Head of caudate nucleus (tissue), 42 donors: ENCODE results near the gene TAAR9.
A peak's percentile ranks its signal among the peaks of the same experiment; 100 is the strongest.

Experiments
- DNase-seq, 42 donors: peaks; one replicate each; pipeline versions ENCODE4 v3.0.0 to v3.0.0-alpha.2; 2020 to 2021; ENCODE audit warnings: mixed read lengths in 7 of 42
- intact Hi-C: fragments of 100-400 bp; cut with DNase I; formaldehyde crosslinking; loops from one replicate; pipeline ENCODE4 v1.15.0; 2022

TAAR9 gene

GRCh38 chr6:132537977-132538376 lies at the start of gene TAAR9:
Gene TAAR9, plus strand, starts transcription at chr6:132538277. Its CDS starts 13 bp downstream, at chr6:132538290.
- intact Hi-C loops, result no loop called here
- DNase-seq, result no peak

GRCh38 chr6:132489376-132489775 lies 48.7 kb upstream of the TAAR9 start:
- DNase-seq, result no peak
- intact Hi-C loops, result loop anchor here (10.0 kb wide), 1 partner anchor 215 kb away; no protein-coding TSS in a partner anchor

DNA sequence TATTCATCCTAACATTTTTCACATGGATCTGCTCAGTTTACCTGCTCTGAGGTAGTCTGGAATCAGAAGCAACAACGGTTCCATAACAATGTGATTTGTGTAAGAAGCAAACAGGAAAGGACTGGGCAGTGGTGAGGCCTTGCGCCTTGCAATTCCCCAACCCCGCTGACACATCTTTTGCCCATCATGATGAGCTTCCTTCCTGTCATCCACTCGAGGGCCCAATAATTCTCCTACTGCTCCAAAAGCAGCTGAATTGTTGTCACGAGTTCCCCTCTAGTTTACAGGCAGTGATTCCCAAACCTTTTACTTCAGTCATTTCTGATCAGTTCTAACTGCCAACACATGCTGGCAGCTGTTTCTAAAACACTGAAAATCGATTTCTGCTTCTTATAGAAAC lies 48.1 kb upstream of the TAAR9 start:
- DNase-seq, result peak in 7 of 42 donors; percentile 18 to 57 (median 30)
- intact Hi-C loops, result no loop called here

DNA sequence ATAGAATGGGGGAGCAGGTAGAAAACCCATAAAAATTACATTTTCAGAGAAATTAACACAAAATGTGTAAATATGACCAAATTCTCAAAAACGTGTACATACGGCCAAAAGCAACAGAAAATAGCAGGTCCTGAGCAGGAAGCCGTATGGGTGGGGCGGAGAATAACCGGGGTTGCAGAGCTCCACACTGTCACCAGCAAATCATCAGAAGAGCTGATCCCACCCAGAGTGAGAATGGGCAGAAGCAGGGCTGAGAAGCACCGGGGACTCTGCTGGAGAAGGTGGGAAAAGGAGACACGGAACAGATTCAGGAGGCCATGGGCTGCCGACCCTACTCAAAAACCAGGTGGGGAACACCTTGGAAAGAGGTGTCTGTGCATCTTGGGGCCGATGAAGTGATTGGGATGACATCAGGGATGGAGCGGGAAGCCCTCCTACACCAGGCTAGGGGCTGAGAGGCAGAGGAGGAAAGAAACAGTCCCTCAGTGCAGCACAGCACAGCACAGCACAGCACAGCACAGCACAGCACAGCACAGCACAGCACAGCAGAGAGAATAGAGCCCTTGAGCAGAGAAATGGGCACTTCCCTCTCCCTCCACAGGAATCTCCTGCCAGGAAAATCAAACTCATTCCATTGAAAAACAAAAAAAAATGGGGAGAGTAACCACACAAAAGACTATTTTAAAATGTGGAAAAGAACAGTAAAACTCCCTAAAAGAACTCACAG lies 47.4 kb upstream of the TAAR9 start:
- intact Hi-C loops, result no loop called here
- peak in 2 of 42 donors; percentile 27 to 37 for DNase-seq

DNA sequence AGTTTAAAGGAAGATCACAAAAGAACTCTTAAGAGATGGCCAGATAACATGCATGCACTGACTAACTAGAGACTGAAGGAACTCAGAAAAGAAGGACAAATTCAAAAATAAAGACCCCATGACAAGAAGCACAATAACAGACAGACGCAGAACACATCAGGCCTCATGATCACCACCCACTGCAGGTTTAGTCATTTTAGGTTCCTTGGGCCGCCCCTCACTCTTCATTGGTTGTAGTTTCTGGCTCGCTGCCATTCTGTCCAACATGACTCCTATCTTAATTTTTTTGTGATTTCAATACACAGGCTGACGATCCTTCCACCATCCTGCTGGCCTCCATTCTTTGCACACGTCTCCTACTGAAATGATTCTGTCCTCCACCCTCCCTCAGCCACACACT lies 46.8 kb upstream of the TAAR9 start:
- peak in 24 of 42 donors; percentile 13 to 75 (median 40) for DNase-seq
- intact Hi-C loops, result no loop called here

DNA sequence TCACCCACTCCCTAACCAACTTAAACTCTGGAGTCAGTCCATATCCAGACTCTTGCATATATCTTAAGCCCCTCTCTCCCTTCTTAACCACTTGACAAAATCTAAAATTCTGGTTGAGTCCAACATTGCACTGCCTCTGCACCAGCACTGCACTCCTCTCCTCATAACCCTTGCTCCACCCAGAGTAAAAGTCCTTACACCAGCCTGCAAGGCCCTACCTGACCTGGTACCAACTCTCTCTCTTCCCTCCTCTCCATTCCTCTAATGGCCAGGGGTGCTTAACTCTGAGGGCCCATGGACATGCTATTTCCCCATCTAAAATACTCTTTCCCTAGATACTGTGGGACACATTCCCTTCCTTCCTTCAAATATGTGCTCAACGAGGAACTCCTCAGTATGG lies 46.2 kb upstream of the TAAR9 start:
- intact Hi-C loops, result no loop called here
- no peak for DNase-seq

GRCh38 chr6:132494954-132495353 lies 43.1 kb upstream of the TAAR9 start:
- intact Hi-C loops, result no loop called here
- no peak for DNase-seq

DNA sequence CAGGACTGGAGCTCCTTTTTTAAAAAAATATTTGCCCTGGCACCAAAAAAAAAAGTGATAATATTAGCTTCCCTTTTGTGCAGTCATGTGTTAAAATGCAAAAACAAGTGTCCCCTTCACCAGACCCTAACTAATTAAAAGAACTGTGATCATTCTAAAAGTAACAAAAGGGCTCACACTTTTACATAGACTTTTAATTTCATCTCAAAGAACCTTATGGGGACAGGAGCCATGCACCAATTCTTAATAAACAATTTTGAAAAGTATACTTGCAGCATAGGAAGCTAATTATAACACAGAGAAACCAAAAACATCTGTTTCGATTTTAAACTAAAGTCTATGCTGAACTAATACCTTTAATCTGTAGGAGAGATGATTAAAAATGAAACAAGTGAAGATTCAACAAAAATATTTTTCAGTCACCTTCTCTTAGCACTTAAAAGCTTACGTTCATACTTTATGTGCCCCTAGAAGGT lies 42.4 kb upstream of the TAAR9 start:
- intact Hi-C loops, result no loop called here

DNA sequence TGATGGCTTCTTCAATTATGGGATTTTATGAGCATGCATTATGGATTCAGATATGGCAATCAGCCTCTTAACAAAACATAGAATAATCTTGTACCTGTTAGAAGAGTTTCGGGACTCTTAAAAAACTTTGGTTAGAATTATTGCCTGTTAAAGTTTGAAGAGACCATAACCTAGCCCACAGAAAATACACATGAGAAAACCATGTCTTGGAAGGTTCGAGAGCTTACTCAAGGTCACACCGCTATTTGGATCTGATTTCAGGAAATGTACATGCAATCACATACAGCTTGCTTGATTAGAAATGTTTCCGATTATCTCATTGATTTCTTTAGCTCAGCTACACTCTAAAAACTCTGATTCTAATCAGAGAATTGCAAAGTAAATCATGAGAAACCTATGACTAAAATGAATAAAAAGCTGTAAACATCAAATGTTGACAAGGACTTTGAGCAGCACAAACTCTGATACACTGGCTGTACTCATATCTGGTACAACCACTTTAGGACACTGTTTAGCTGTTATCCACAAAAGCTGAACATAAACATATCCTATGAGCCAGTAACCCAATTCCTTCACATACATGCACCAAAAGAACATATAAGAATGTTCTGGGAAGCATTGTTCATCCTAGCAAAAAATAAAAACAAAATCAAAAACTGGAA lies 41.4 kb upstream of the TAAR9 start:
- no peak for DNase-seq
- intact Hi-C loops, result no loop called here

More for the DNA sequence above, 42.4 kb upstream of the TAAR9 start:
- no peak for DNase-seq

- intact Hi-C loops, result no loop called here
- no peak for DNase-seq
Observed at GRCh38 chr6:132498638-132499037, 39.4 kb upstream of the TAAR9 start.

- DNase-seq, result no peak
- intact Hi-C loops, result no loop called here
Observed at GRCh38 chr6:132499757-132500156, 38.3 kb upstream of the TAAR9 start.

GRCh38 chr6:132504757-132505156 lies 33.3 kb upstream of the TAAR9 start:
- intact Hi-C loops, result no loop called here
- DNase-seq, result peak in 1 of 42 donors; percentile 12

DNA sequence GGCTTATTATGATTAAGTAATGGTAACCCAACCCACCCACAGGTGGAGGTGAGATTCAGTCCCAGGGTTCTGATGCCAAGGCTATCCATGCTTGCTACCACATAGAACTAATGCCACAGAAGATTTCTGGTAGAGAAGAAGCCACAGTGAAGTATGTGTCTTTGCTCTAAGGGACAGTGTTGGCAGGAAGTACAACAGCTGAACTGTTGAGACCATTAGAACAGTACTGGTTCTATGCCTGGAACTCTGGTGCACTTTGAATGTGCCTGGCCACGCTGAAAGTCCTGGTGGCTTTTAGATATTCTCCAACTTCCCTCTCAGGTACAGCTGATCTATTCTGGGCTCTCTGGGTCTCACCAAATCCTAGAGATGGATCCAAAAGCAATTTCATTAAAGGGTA lies 32.9 kb upstream of the TAAR9 start:
- intact Hi-C loops, result no loop called here
- DNase-seq, result peak in 1 of 42 donors; percentile 28

DNA sequence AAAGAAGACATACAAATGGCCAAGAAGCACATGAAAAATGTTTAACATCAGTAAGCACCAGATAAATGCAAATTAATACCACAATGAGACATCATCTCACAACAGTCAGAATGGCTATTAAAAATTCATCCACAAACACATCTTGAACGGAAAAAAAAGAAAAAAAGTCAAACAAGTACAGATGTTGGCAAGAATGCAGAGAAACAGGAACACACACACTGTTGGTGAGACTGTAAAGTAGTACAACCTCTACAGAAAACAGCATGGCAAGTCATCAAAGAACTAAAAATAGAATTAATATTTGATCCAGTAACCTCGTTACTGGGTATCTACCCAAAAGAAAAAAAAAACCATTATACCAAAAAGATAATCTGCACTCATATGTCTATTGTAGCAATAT lies 31.6 kb upstream of the TAAR9 start:
- intact Hi-C loops, result no loop called here
- DNase-seq, result no peak

- no peak for DNase-seq
- intact Hi-C loops, result no loop called here
Observed at GRCh38 chr6:132506869-132507808, 30.9 kb upstream of the TAAR9 start.

DNA sequence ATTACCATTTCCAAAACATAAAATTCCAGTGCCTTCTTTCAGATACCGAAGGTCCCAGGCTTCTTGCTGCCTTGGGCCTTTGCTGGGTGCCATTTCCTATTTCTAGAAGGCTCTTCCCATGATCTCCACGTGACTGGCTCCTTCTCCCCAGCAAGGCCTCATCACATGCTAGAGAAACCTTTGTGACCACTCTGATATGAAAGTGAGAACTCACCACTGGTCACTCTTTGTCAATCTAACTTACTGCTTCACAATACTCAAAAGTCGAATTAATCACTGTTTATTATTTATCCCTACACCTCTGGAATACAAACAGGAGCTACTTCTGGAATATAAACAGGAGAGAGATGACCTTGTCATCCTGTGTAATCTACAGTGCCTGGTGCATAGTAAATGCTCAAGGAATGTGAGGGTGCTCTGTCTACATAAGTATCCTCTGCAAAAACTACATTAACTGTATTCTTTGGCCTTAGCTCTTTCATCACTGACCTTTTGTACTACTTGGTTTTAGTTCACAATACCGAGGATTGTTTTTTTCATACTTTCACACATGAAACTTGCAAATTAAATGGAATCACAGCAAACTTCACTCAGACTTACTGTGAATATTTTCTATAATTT lies 26.8 kb upstream of the TAAR9 start:
- DNase-seq, result peak in 1 of 42 donors; percentile 36
- intact Hi-C loops, result no loop called here

DNA sequence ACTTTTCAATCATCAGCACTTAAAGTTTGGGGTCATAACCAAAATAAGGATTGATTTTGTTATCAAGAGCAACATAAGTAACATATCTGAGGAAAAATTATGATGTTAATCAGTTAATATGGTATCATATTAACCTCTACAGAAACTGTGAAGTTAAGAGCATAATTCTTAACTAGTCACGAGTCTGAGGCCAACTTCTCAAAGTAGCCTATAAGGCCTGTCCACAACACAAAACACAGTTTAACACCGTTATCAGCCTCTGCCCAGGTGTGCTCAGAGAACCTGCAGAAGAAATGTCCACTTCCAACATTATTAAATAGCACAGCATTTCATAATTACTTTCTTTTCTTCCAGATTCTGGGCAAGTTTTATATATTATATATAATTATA lies 26.3 kb upstream of the TAAR9 start:
- intact Hi-C loops, result no loop called here
- DNase-seq, result no peak

DNA sequence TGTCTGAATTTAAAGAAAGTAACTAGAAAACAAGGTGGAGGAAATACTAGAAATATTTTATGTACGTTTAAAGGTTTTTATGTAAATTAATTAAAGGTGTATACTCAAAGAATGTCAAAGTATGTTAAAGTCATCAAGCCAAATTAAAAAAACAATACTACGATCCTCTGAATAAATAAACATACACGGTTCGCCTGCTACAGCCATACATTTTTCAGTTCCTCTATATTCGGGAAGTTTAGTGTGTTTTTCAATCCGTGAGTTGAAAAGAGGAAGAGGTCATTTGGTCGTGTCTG lies 25.8 kb upstream of the TAAR9 start:
- no peak for DNase-seq
- intact Hi-C loops, result no loop called here
